Cardiac muscle cell (in vitro differentiated cells and primary cell): ENCODE data around the gene RSPRY1. TPM values are rescaled to one million over a fixed set of nuclear protein-coding genes. Genes with fewer than 3 reads are reported as not detected.

Source experiments
- DNase-seq, 2 donors: peaks; one replicate each; pipeline versions ENCODE4 v3.0.0 to v3.0.0-alpha.2; 2010 to 2017; ENCODE audit warnings: low read depth in 1 of 2, low spot score in 1 of 2
- H3K27ac ChIP-seq: fragments of 200-600 bp; sonication (generic); 2 replicates; pipeline ENCODE4 v1.5.1; 2016
- H3K27me3 ChIP-seq: fragments of 200-600 bp; sonication (generic); 2 replicates; pipeline ENCODE4 v1.6.0; 2016; ENCODE audit warnings: control low read depth
- H3K36me3 ChIP-seq: fragments of 200-600 bp; sonication (generic); 2 replicates; pipeline ENCODE4 v1.5.1; 2016; ENCODE audit warnings: control low read depth
- H3K4me1 ChIP-seq: fragments of 200-600 bp; sonication (generic); 2 replicates; pipeline ENCODE4 v1.8.1; 2017; ENCODE audit warnings: low read depth, mild to moderate bottlenecking, mixed run types
- H3K4me3 ChIP-seq: fragments of 200-600 bp; sonication (generic); 2 replicates; pipeline ENCODE4 v1.5.1; 2016; ENCODE audit warnings: mild to moderate bottlenecking
- H3K9me3 ChIP-seq: fragments of 200-600 bp; sonication (generic); 2 replicates; pipeline ENCODE4 v1.5.1; 2017; ENCODE audit warnings: low read depth, mild to moderate bottlenecking, control low read depth
- polyA plus RNA-seq: library from polyadenylated mRNA; unstranded; fragments of >200 nt; fragmentation: Nextera tagmentation; extraction: Ambion mirVana; gene quantifications from 2 replicates; pipeline ENCODE4 v1.2.1, GENCODE V29; 2016
- total RNA-seq: library from RNA; depleted of rRNA; stranded (reverse); fragments of >200 nt; gene quantifications from 2 replicates; pipeline ENCODE4 v1.2.3, GENCODE V29; 2016
- TF ChIP-seq, protein P1 (sequence below): IDR thresholded peaks from 2 replicates; pipeline ENCODE4 v1.5.1; 2012; ENCODE audit warnings: low read depth, mild to moderate bottlenecking, low read length

The RSPRY1 gene
- total and polyA plus RNA-seq, 2 experiments from 2014 or later = 30.3 to 33.2 TPM

DNA sequence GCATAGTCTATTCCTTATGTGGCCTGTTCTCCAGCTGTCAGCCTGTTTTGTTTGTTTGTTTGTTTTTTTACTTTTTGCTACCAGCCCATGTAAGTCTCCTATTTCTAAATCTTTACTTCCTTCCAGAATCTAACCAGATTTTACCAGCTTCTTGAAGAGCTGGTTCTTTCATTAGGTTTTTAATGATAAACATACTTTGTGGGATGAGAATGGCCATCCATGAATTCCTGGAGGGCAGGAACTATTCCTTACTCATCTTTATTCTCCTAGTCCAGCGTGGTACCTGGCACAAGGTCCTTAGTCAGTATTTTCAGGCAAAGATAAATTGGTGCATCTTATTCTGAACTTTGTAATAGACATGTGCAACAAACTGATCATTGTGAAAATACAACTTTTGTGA is 17.3 kb downstream of the RSPRY1 start:
- TF ChIP-seq, protein P1, sequence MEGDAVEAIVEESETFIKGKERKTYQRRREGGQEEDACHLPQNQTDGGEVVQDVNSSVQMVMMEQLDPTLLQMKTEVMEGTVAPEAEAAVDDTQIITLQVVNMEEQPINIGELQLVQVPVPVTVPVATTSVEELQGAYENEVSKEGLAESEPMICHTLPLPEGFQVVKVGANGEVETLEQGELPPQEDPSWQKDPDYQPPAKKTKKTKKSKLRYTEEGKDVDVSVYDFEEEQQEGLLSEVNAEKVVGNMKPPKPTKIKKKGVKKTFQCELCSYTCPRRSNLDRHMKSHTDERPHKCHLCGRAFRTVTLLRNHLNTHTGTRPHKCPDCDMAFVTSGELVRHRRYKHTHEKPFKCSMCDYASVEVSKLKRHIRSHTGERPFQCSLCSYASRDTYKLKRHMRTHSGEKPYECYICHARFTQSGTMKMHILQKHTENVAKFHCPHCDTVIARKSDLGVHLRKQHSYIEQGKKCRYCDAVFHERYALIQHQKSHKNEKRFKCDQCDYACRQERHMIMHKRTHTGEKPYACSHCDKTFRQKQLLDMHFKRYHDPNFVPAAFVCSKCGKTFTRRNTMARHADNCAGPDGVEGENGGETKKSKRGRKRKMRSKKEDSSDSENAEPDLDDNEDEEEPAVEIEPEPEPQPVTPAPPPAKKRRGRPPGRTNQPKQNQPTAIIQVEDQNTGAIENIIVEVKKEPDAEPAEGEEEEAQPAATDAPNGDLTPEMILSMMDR = no peak
- Histone ChIP-seq H3K9me3 (no peaks in the 10 kb centered on the region), H3K4me1 (peaks cover under 1% of the 10 kb centered on the region), H3K27me3 (no peaks in the 10 kb centered on the region), H3K4me3 (no peak overlapping the region), H3K27ac (no peak overlapping the region), H3K36me3 (peaks cover 32% of the 10 kb centered on the region)
- DNase-seq = no peak

DNA sequence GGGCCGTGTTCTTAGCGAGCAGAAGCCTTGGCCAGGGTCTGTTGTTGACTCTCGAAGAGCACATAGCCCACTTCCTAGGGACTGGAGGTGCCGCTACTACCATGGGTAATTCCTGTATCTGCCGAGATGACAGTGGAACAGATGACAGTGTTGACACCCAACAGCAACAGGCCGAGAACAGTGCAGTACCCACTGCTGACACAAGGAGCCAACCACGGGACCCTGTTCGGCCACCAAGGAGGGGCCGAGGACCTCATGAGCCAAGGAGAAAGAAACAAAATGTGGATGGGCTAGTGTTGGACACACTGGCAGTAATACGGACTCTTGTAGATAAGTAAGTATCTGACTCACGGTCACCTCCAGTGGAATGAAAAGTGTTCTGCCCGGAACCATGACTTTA is 18.5 kb downstream of the RSPRY1 start:
- H3K9me3 ChIP-seq = no peaks in the 10 kb centered on the region
- H3K27ac ChIP-seq = no peak overlapping the region
- H3K36me3 ChIP-seq = peaks cover 44% of the 10 kb centered on the region
- H3K4me1 ChIP-seq = no peaks in the 10 kb centered on the region
- no peak for DNase-seq
- TF ChIP-seq, protein P1 = no peak
- no peak overlapping the region for H3K4me3 ChIP-seq
- no peaks in the 10 kb centered on the region for H3K27me3 ChIP-seq

GRCh38 chr16:57208926-57209325 is 22.8 kb downstream of the RSPRY1 start:
- H3K4me1 ChIP-seq = no peaks in the 10 kb centered on the region
- DNase-seq = no peak
- no peaks in the 10 kb centered on the region for H3K9me3 ChIP-seq
- no peak overlapping the region for H3K4me3 ChIP-seq
- H3K36me3 ChIP-seq = peaks cover 58% of the 10 kb centered on the region
- H3K27me3 ChIP-seq = no peaks in the 10 kb centered on the region
- H3K27ac ChIP-seq = no peak overlapping the region
- TF ChIP-seq, protein P1 = no peak

GRCh38 chr16:57209780-57210179 is 23.7 kb downstream of the RSPRY1 start:
- Histone ChIP-seq H3K9me3 (no peaks in the 10 kb centered on the region), H3K27ac (no peak overlapping the region), H3K4me3 (no peak overlapping the region), H3K36me3 (peaks cover 60% of the 10 kb centered on the region), H3K4me1 (no peaks in the 10 kb centered on the region), H3K27me3 (no peaks in the 10 kb centered on the region)
- TF ChIP-seq, protein P1 = no peak
- DNase-seq = no peak

DNA sequence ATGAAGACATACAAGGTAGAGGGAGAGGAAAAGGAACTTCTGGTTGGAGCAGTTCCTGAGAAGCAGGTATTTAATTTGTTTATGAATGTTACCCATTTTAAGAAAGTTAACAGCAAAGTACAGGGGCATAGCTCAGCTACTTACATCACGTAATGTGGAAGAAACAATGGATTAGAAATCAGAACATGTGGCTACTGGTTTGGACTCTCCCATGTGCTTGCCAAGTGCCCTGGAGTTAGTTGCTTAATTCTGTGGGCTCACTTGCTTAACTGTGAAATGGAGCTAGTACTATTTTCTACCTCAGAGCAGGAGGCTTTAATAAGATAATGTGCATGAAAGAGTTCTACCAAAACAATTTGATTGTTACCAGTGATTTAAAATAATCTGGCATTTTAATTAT is 27.3 kb downstream of the RSPRY1 start:
- peaks cover 54% of the 10 kb centered on the region for H3K36me3 ChIP-seq
- H3K27me3 ChIP-seq = no peaks in the 10 kb centered on the region
- no peak for DNase-seq
- no peaks in the 10 kb centered on the region for H3K9me3 ChIP-seq
- H3K27ac ChIP-seq = no peak overlapping the region
- H3K4me3 ChIP-seq = no peak overlapping the region
- H3K4me1 ChIP-seq = no peaks in the 10 kb centered on the region
- TF ChIP-seq, protein P1 = no peak

GRCh38 chr16:57216968-57217367 is 30.8 kb downstream of the RSPRY1 start:
- Histone ChIP-seq H3K36me3 (peaks cover 61% of the 10 kb centered on the region), H3K27ac (no peak overlapping the region), H3K4me3 (no peak overlapping the region), H3K9me3 (no peaks in the 10 kb centered on the region), H3K4me1 (no peaks in the 10 kb centered on the region), H3K27me3 (no peaks in the 10 kb centered on the region)
- TF ChIP-seq, protein P1 = no peak
- DNase-seq = no peak
